Subcutaneous adipose tissue (tissue), 4 donors: Measurements from ENCODE around the gene HELZ. TPM values are rescaled to one million over a fixed set of nuclear protein-coding genes. Genes with fewer than 3 reads are reported as not detected.

Experiments
- CTCF ChIP-seq: fragments of 450-650 bp; IDR thresholded peaks from one replicate; pipeline ENCODE4 v1.5.1; 2016; ENCODE audit warnings: low read depth, mild to moderate bottlenecking, control low read depth, antibody characterized with exemption, moderate library complexity
- total RNA-seq, 4 donors: library from RNA; depleted of rRNA; stranded (reverse); fragments of >200 nt; gene quantifications; one replicate each; pipeline ENCODE4 v1.1.0, GENCODE V29; 2016

Gene HELZ
- total RNA-seq, 4 donors from 2014 or later, result 74.5 to 83.0 (median 76.8) TPM

- TF ChIP-seq CTCF, result no peak
Observed at GRCh38 chr17:67260170-67260987, 15.4 kb upstream of the HELZ start.

- no peak for TF ChIP-seq CTCF
Observed at GRCh38 chr17:67258821-67259468, 13.9 kb upstream of the HELZ start.

GRCh38 chr17:67256075-67256732 is 11.2 kb upstream of the HELZ start:
- TF ChIP-seq CTCF, result no peak

GRCh38 chr17:67253384-67253783 is 8.4 kb upstream of the HELZ start:
- TF ChIP-seq CTCF, result no peak

GRCh38 chr17:67248291-67248690 is 3.3 kb upstream of the HELZ start:
- no peak for TF ChIP-seq CTCF

GRCh38 chr17:67247416-67247900 is 2.5 kb upstream of the HELZ start:
- TF ChIP-seq CTCF, result no peak
